B cell (primary cell): ENCODE measurements around the gene CLK1. TPM values are rescaled to one million over a fixed set of nuclear protein-coding genes. Genes with fewer than 3 reads are reported as not detected.
A peak's percentile ranks its signal among the peaks of the same experiment; 100 is the strongest.

Source experiments
- ATAC-seq: fragments of 200-7000 bp; cut with Tn5 transposase; one replicate; pipeline ENCODE4 v1.10.0; 2021; ENCODE audit warnings: low read depth, mild to moderate bottlenecking, moderate number of reproducible peaks, moderate library complexity
- CTCF ChIA-PET: fragments of 350-600 bp; sonication (Branson Sonifier 250); formaldehyde crosslinking; loops from one replicate; lab custom pipeline; 2021; ENCODE audit warnings: antibody characterized with exemption, inconsistent platforms; lab: Charles Lee
- POLR2A ChIA-PET: fragments of 350-600 bp; sonication (Branson Sonifier 250); formaldehyde crosslinking; loops from one replicate; lab custom pipeline; 2021; ENCODE audit warnings: antibody characterized with exemption; lab: Charles Lee
- DNase-seq: peaks from one replicate; pipeline ENCODE4 v3.0.0; 2013
- H2AFZ ChIP-seq: 2 replicates; pipeline ENCODE4 v1.6.1; 2012; ENCODE audit warnings: mild to moderate bottlenecking, low read depth, low read length; ENCODE audit not compliant: insufficient read depth, poor library complexity, severe bottlenecking
- H3K27ac ChIP-seq, 2 donors: 1 replicate in 1 of 2; 2 replicates in 1 of 2; pipeline ENCODE4 v1.5.1; 2012 to 2013; ENCODE audit warnings: low read length in 2 of 2, mild to moderate bottlenecking in 2 of 2, moderate library complexity in 1 of 2
- H3K27me3 ChIP-seq, 4 experiments: fragments of 200-600 bp in 1 of 4; sonication (generic) in 1 of 4; replicated peaks in 1 of 4; 1 replicate in 2 of 4; 2 replicates in 2 of 4; pipeline versions ENCODE4 v1.6.1 to v1.7.0; 2013 to 2016; ENCODE audit warnings: low read length in 3 of 4, mild to moderate bottlenecking in 2 of 4, mixed read lengths in 1 of 4, moderate library complexity in 1 of 4; ENCODE audit not compliant: insufficient read depth in 4 of 4, control insufficient read depth in 3 of 4; ENCODE audit errors: control extremely low read depth in 1 of 4
- H3K36me3 ChIP-seq, 2 experiments: replicated peaks in 1 of 2; 1 replicate in 1 of 2; 2 replicates in 1 of 2; pipeline versions ENCODE4 v1.6.1 to v1.7.1; 2013; ENCODE audit warnings: low read length in 1 of 2; ENCODE audit not compliant: insufficient read depth in 2 of 2, control insufficient read depth in 1 of 2; ENCODE audit errors: control extremely low read depth in 1 of 2, extremely low read depth in 1 of 2
- H3K4me1 ChIP-seq, 2 donors: fragments of 200-600 bp in 1 of 2; sonication (generic) in 1 of 2; 1 replicate in 1 of 2; 2 replicates in 1 of 2; pipeline versions ENCODE4 v1.5.1 to v1.6.1; 2013 to 2017; ENCODE audit warnings: low read length in 2 of 2; ENCODE audit not compliant: control insufficient read depth in 2 of 2, insufficient read depth in 2 of 2
- H3K4me2 ChIP-seq: replicated peaks from 2 replicates; pipeline ENCODE3; 2012; ENCODE audit warnings: mild to moderate bottlenecking, low read depth, low read length; ENCODE audit not compliant: poor library complexity, severe bottlenecking
- H3K4me3 ChIP-seq, 5 experiments: fragments of 200-600 bp in 1 of 5; sonication (generic) in 1 of 5; 1 replicate in 3 of 5; 2 replicates in 2 of 5; pipeline versions ENCODE4 v1.5.1 to v1.7.0; 2011 to 2016; ENCODE audit warnings: low read length in 4 of 5, mild to moderate bottlenecking in 4 of 5, low read depth in 2 of 5, control low read depth in 1 of 5, moderate library complexity in 1 of 5; ENCODE audit not compliant: insufficient read depth in 1 of 5; ENCODE audit errors: control extremely low read depth in 1 of 5, extremely low read depth in 1 of 5
- H3K79me2 ChIP-seq: fragments of 200-600 bp; sonication (generic); one replicate; pipeline ENCODE4 v1.6.0; 2016; ENCODE audit warnings: low read length; ENCODE audit not compliant: control insufficient read depth, insufficient read depth
- H3K9ac ChIP-seq: fragments of 200-600 bp; sonication (generic); 2 replicates; pipeline ENCODE4 v1.6.1; 2017; ENCODE audit warnings: mild to moderate bottlenecking, low read length, moderate library complexity
- H3K9me3 ChIP-seq, 3 donors: one replicate each; pipeline versions ENCODE4 v1.6.1 to v1.7.1; 2013; ENCODE audit warnings: low read length in 2 of 3; ENCODE audit not compliant: control insufficient read depth in 2 of 3, insufficient read depth in 1 of 3; ENCODE audit errors: control extremely low read depth in 1 of 3
- H4K20me1 ChIP-seq: 2 replicates; pipeline ENCODE4 v1.6.0; 2012; ENCODE audit warnings: mild to moderate bottlenecking, low read length; ENCODE audit not compliant: insufficient read depth, control insufficient read depth, poor library complexity, severe bottlenecking
- H3K27ac Mint-ChIP-seq: one replicate; pipeline ENCODE4 v1.8.0; 2021; ENCODE audit warnings: mixed read lengths
- H3K27me3 Mint-ChIP-seq: one replicate; pipeline ENCODE4 v1.8.0; 2021; ENCODE audit warnings: mixed read lengths
- H3K4me1 Mint-ChIP-seq: one replicate; pipeline ENCODE4 v1.8.0; 2021; ENCODE audit warnings: mixed read lengths
- H3K4me3 Mint-ChIP-seq: one replicate; pipeline ENCODE4 v1.8.0; 2021; ENCODE audit warnings: mixed read lengths
- H3K9me3 Mint-ChIP-seq: one replicate; pipeline ENCODE4 v1.8.0; 2022; ENCODE audit warnings: mixed read lengths; ENCODE audit not compliant: insufficient read depth
- EZH2 ChIP-seq: IDR thresholded peaks from 2 replicates; pipeline ENCODE4 v1.6.1; 2012; ENCODE audit warnings: borderline replicate concordance, low read depth, mild to moderate bottlenecking, moderate library complexity, low read length; ENCODE audit not compliant: insufficient read depth, poor library complexity, severe bottlenecking
- WGBS: methylation state at CpG from one replicate; pipeline ENCODE4 v1.1.5; 2013; ENCODE audit warnings: missing lambda C conversion rate; ENCODE audit not compliant: insufficient coverage; 5-methylcytosine and 5-hydroxymethylcytosine counted together
- intact Hi-C: fragments of 100-400 bp; cut with micrococcal nuclease; formaldehyde crosslinking; loops from one replicate; pipeline ENCODE4 v1.10.0; 2022
- polyA plus RNA-seq: library from polyadenylated mRNA; depleted of rRNA; stranded (reverse); fragments of >200 nt; gene quantifications from 2 replicates; pipeline ENCODE4 v1.2.3, GENCODE V29; 2012
- total RNA-seq, 2 donors: library from RNA; stranded (reverse); fragments of 120-200 nt in 1 of 2; gene quantifications; 1 replicate in 1 of 2; 2 replicates in 1 of 2; pipeline versions ENCODE4 v1.2.3 to v1.2.4, GENCODE V29; 2013 to 2022
- TF ChIP-seq, protein P1 (sequence below): fragments of 200-600 bp; IDR thresholded peaks from one replicate; pipeline ENCODE4 v1.8.0; 2022; ENCODE audit warnings: antibody characterized with exemption, mild to moderate bottlenecking

The CLK1 gene
- total and polyA plus RNA-seq, 2 donors (not counting 1 experiment from before 2014, with no cell fraction given): 396 to 579 TPM

- TF ChIP-seq, protein P1, sequence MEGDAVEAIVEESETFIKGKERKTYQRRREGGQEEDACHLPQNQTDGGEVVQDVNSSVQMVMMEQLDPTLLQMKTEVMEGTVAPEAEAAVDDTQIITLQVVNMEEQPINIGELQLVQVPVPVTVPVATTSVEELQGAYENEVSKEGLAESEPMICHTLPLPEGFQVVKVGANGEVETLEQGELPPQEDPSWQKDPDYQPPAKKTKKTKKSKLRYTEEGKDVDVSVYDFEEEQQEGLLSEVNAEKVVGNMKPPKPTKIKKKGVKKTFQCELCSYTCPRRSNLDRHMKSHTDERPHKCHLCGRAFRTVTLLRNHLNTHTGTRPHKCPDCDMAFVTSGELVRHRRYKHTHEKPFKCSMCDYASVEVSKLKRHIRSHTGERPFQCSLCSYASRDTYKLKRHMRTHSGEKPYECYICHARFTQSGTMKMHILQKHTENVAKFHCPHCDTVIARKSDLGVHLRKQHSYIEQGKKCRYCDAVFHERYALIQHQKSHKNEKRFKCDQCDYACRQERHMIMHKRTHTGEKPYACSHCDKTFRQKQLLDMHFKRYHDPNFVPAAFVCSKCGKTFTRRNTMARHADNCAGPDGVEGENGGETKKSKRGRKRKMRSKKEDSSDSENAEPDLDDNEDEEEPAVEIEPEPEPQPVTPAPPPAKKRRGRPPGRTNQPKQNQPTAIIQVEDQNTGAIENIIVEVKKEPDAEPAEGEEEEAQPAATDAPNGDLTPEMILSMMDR: no peak
- no peak for TF ChIP-seq EZH2
- Histone ChIP-seq H3K4me3 (no peak overlapping the region), H2AFZ (no peak overlapping the region), H3K79me2 (peaks cover 16% of the 10 kb centered on the region), H3K4me1 (no peaks in the 10 kb centered on the region), H3K27me3 (no peaks in the 10 kb centered on the region), H4K20me1 (peaks cover 29% of the 10 kb centered on the region), H3K36me3 (peaks cover 17 to 54% of the 10 kb centered on the region in 2 experiments), H3K4me2 (no peak overlapping the region), H3K27ac (no peak overlapping the region), H3K9ac (no peak overlapping the region), H3K9me3 (no peaks in the 10 kb centered on the region)
- CTCF ChIA-PET: interaction anchor here (0.7 kb wide), 1 partner anchor 9 kb away, joined by 3 read pairs; no protein-coding TSS in a partner anchor
- 96% methylated on average over 9 of the region's 14 CpGs for WGBS
- POLR2A ChIA-PET: no interaction called here
- intact Hi-C loops: no loop called here
- DNase-seq: no peak
- H3K4me3 Mint-ChIP-seq: no peak overlapping the region
- H3K27ac Mint-ChIP-seq: peak overlapping the region; percentile 53
- H3K9me3 Mint-ChIP-seq: no peaks in the 10 kb centered on the region
- no peak for ATAC-seq
- H3K27me3 Mint-ChIP-seq: no peaks in the 10 kb centered on the region
- no peaks in the 10 kb centered on the region for H3K4me1 Mint-ChIP-seq
Measured at GRCh38 chr2:200850512-200851256, 13.8 kb downstream of the CLK1 start.

- WGBS: no CpG with 5 or more reads among the region's 4 CpGs
- DNase-seq (no peak), ATAC-seq (no peak)
- no peaks in the 10 kb centered on the region for H3K9me3 Mint-ChIP-seq
- Histone ChIP-seq H3K79me2 (peaks cover 4% of the 10 kb centered on the region), H3K4me2 (no peak overlapping the region), H3K36me3 (peaks cover 11 to 27% of the 10 kb centered on the region in 2 experiments), H3K4me1 (no peaks in the 10 kb centered on the region), H3K9me3 (no peaks in the 10 kb centered on the region), H3K27me3 (no peaks in the 10 kb centered on the region), H2AFZ (no peak overlapping the region), H3K9ac (no peak overlapping the region), H4K20me1 (peaks cover 4% of the 10 kb centered on the region), H3K4me3 (no peak overlapping the region), H3K27ac (no peak overlapping the region)
- no peaks in the 10 kb centered on the region for H3K4me1 Mint-ChIP-seq
- no peaks in the 10 kb centered on the region for H3K27me3 Mint-ChIP-seq
- CTCF ChIA-PET: interaction anchor here (1.0 kb wide), 1 partner anchor 10 kb away, joined by 3 read pairs; no protein-coding TSS in a partner anchor
- H3K4me3 Mint-ChIP-seq: no peak overlapping the region
- POLR2A ChIA-PET: interaction anchor here (0.7 kb wide), 1 partner anchor 270 kb away, joined by 5 read pairs; no protein-coding TSS in a partner anchor
- no peak overlapping the region for H3K27ac Mint-ChIP-seq
- intact Hi-C loops: no loop called here
- TF ChIP-seq, protein P1: peak; percentile 11
- no peak for TF ChIP-seq EZH2
Measured at GRCh38 chr2:200847939-200848338, 16.5 kb downstream of the CLK1 start.
